ENCODE data around the gene CX3CR1. TPM values are rescaled to one million over a fixed set of nuclear protein-coding genes. Genes with fewer than 3 reads are reported as not detected.

Gene CX3CR1
- total RNA-seq, 4 donors from 2014 or later: 0.32 TPM; not detected in 3

DNA sequence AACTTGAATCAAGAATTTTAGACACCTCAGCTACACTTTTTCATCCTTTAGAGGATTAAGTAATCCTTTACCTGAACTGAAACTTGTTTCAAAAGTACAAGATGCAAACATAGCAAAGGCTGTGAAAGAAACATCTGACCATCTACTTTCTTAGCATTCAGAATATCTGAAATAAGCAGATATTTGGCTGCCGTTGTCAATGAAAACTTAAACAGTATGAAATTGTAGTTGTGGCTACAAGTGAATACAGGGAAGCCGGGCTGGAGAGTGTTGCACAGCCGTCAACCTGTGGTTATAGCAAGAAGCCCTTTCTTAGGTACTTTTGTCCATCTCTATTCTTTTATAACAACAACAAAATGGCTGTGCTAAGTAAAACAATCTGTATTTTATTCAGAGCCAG is 6.9 kb upstream of the CX3CR1 start:
- H3K27me3 ChIP-seq: no peaks in the 10 kb centered on the region
- no peaks in the 10 kb centered on the region for H3K36me3 ChIP-seq
- no peak for DNase-seq
- no peak overlapping the region for H3K4me3 ChIP-seq
- no peak overlapping the region for H3K27ac ChIP-seq
- TF ChIP-seq POLR2A (IDR thresholded peaks at IDR 0.05) (no peak), POLR2AphosphoS5 (IDR thresholded peaks at IDR 0.05) (no peak)
- H3K4me1 ChIP-seq: peaks cover 3 to 13% (median 10%) of the 10 kb centered on the region in 4 donors
- intact Hi-C loops (cut with DNase I; ENCODE audit: low total_unique reads): loop anchor here (5.0 kb wide), 1 partner anchor 94 kb away; the partner anchor contains the start of gene XIRP1
- in situ Hi-C loops (cut with MboI; ENCODE audit: low pct_ligation_motif_present in 1 of 4, low pct_unique_long_range_greater_than_20kb in 1 of 4, low sequenced_read_pairs in 3 of 4): loop anchor here (5.0 to 25.0 kb wide), 4 partner anchors 94 to 162 kb away; partner anchors contain the start of gene XIRP1 (in 2 of the 4)
- H3K9me3 ChIP-seq: no peaks in the 10 kb centered on the region
- WGBS, 2 donors (ENCODE audit: low coverage in 1 of 2): 75 to 76% methylated on average over 3 of the region's 3 CpGs

DNA sequence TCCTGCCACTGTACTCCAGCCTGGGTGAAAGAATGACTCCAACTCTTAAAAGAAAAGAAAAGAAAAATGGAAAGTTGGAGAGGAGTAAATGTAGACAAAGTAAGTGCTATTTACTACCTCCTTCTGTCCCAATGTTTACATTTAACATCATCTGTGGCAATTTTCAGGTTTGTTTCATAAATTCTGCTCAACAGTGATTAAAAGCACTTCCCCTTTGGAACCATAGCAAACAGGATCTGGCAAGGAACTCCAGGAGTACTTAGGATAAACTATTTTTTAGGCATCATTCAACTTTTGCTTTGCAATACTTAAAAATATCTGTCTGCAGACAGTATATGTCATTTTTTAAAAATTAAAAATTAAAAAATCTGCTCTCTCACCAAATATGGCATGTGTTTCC is 5.5 kb upstream of the CX3CR1 start:
- Histone ChIP-seq H3K9me3 (no peaks in the 10 kb centered on the region), H3K4me3 (no peak overlapping the region), H3K36me3 (no peaks in the 10 kb centered on the region), H3K27ac (no peak overlapping the region), H3K27me3 (no peaks in the 10 kb centered on the region), H3K4me1 (peaks cover 3 to 5% (median 4%) of the 10 kb centered on the region in 4 donors)
- intact Hi-C loops (cut with DNase I; ENCODE audit: low total_unique reads): loop anchor here (5.0 kb wide), 1 partner anchor 93 kb away; the partner anchor contains the start of gene XIRP1
- TF ChIP-seq POLR2A (IDR thresholded peaks at IDR 0.05): no peak
- no peak for TF ChIP-seq POLR2AphosphoS5 (IDR thresholded peaks at IDR 0.05)
- TF ChIP-seq EP300 (IDR thresholded peaks at IDR 0.05; ENCODE audit: low read depth): no peak
- TF ChIP-seq, protein P1, sequence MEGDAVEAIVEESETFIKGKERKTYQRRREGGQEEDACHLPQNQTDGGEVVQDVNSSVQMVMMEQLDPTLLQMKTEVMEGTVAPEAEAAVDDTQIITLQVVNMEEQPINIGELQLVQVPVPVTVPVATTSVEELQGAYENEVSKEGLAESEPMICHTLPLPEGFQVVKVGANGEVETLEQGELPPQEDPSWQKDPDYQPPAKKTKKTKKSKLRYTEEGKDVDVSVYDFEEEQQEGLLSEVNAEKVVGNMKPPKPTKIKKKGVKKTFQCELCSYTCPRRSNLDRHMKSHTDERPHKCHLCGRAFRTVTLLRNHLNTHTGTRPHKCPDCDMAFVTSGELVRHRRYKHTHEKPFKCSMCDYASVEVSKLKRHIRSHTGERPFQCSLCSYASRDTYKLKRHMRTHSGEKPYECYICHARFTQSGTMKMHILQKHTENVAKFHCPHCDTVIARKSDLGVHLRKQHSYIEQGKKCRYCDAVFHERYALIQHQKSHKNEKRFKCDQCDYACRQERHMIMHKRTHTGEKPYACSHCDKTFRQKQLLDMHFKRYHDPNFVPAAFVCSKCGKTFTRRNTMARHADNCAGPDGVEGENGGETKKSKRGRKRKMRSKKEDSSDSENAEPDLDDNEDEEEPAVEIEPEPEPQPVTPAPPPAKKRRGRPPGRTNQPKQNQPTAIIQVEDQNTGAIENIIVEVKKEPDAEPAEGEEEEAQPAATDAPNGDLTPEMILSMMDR (IDR thresholded peaks at IDR 0.05): no peak
- in situ Hi-C loops (cut with MboI; ENCODE audit: low pct_ligation_motif_present in 1 of 4, low pct_unique_long_range_greater_than_20kb in 1 of 4, low sequenced_read_pairs in 3 of 4): loop anchor here (5.0 to 25.0 kb wide), 4 partner anchors 93 to 161 kb away; partner anchors contain the start of gene XIRP1 (in 2 of the 4)
- DNase-seq: no peak

DNA sequence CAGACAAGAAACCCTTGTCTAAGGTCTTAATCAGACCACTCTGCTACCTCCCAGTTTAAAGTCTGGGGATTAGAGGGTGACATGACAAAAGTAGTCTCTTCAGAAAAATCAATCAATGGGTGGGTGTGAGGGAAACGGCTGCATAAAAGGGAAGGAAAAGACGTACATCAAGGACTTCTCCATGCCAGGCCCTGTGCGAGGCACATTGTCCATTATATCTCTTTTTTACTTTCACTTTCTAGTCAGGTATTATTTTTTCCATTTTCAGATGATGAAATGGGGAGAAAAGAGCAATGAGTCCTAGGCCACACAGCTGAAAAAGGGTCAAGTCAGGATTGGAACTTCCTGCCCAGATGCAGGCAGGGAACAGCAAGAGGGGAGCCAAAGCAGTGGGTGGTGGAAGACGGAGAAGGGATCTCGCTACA is 4.6 kb upstream of the CX3CR1 start:
- in situ Hi-C loops (cut with MboI; ENCODE audit: low pct_ligation_motif_present in 1 of 4, low pct_unique_long_range_greater_than_20kb in 1 of 4, low sequenced_read_pairs in 3 of 4): loop anchor here (5.0 to 25.0 kb wide), 3 partner anchors 82 to 160 kb away; partner anchors contain the start of gene XIRP1 (in 1 of the 4)
- intact Hi-C loops (cut with DNase I; ENCODE audit: low total_unique reads): no loop called here

DNA sequence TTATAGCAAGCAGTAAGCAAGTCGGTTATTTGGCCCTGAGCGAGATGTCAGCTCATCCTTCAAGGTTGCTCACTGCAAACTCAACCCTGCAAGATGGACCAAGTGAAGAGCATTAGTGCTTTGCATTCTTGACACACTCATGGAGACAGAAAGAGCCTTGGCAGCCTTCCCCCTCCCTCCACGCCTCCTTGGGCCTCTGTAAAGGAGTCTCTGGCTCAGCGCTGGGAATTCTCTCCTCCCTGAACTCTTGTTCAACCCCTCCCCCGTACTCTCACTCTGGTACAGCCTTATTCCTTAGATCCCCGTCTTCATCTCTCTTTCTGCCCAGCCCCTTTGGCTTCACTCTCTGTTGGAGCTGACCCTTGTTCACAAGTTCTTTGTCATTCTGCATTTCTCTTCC is 2.2 kb upstream of the CX3CR1 start:
- H3K9me3 ChIP-seq: no peaks in the 10 kb centered on the region
- H3K4me3 ChIP-seq: no peak overlapping the region
- TF ChIP-seq EP300 (IDR thresholded peaks at IDR 0.05; ENCODE audit: low read depth) (no peak), POLR2AphosphoS5 (IDR thresholded peaks at IDR 0.05) (no peak)
- DNase-seq: no peak
- WGBS, 2 donors (ENCODE audit: low coverage in 1 of 2): 80% methylated on average over 3 to 6 of the region's 6 CpGs
- no peaks in the 10 kb centered on the region for H3K4me1 ChIP-seq
- H3K27me3 ChIP-seq: no peaks in the 10 kb centered on the region
- no peak overlapping the region for H3K27ac ChIP-seq
- H3K36me3 ChIP-seq: no peaks in the 10 kb centered on the region
- intact Hi-C loops (cut with DNase I; ENCODE audit: low total_unique reads): no loop called here
- in situ Hi-C loops (cut with MboI; ENCODE audit: low pct_ligation_motif_present in 1 of 4, low pct_unique_long_range_greater_than_20kb in 1 of 4, low sequenced_read_pairs in 3 of 4): loop anchor here (5.0 to 25.0 kb wide), 3 partner anchors 80 to 157 kb away; partner anchors contain the start of gene XIRP1 (in 1 of the 4)

More for the DNA sequence above, 4.6 kb upstream of the CX3CR1 start:
- Histone ChIP-seq H3K4me3 (no peak overlapping the region), H3K27me3 (no peaks in the 10 kb centered on the region), H3K27ac (no peak overlapping the region), H3K9me3 (no peaks in the 10 kb centered on the region), H3K4me1 (no peaks in the 10 kb centered on the region), H3K36me3 (no peaks in the 10 kb centered on the region)
- TF ChIP-seq POLR2AphosphoS5 (IDR thresholded peaks at IDR 0.05): no peak
- no peak for TF ChIP-seq EP300 (IDR thresholded peaks at IDR 0.05; ENCODE audit: low read depth)
- no peak for TF ChIP-seq POLR2A (IDR thresholded peaks at IDR 0.05)
- TF ChIP-seq, protein P1 (IDR thresholded peaks at IDR 0.05): no peak
- 71 to 79% methylated on average over 5 of the region's 5 CpGs for WGBS, 2 donors (ENCODE audit: low coverage in 1 of 2)
- no peak for DNase-seq

DNA sequence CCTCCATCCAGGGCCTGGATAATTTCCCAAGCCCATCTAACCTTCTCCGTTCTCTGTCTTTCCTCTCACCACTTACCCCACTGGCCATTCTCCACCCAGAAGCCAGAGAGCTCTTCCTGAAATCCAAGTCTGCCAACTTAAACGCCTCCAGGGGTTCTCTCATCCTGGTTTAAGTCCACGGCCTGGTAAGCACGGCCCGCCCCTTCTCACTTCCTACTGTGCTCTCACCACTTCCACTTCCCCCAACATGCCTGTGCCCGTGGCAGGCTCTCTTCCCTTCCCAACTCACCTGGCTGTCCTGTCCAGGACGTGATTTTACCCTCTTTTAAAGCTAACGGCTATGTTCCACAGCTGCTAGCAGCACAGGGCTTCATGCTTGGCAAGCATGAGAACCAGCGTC is 1.7 kb upstream of the CX3CR1 start:
- H3K4me1 ChIP-seq: no peaks in the 10 kb centered on the region
- 77 to 78% methylated on average over 9 of the region's 9 CpGs for WGBS, 2 donors (ENCODE audit: low coverage in 1 of 2)
- intact Hi-C loops (cut with DNase I; ENCODE audit: low total_unique reads): no loop called here
- H3K27ac ChIP-seq: no peak overlapping the region
- TF ChIP-seq POLR2A (IDR thresholded peaks at IDR 0.05): no peak
- TF ChIP-seq, protein P1 (IDR thresholded peaks at IDR 0.05): no peak
- H3K27me3 ChIP-seq: no peaks in the 10 kb centered on the region
- no peak overlapping the region for H3K4me3 ChIP-seq
- no peaks in the 10 kb centered on the region for H3K9me3 ChIP-seq
- in situ Hi-C loops (cut with MboI; ENCODE audit: low pct_ligation_motif_present in 1 of 4, low pct_unique_long_range_greater_than_20kb in 1 of 4, low sequenced_read_pairs in 3 of 4): loop anchor here (5.0 to 25.0 kb wide), 3 partner anchors 79 to 157 kb away; partner anchors contain the start of gene XIRP1 (in 1 of the 4)
- H3K36me3 ChIP-seq: no peaks in the 10 kb centered on the region
- DNase-seq: no peak
